HepG2 (cell line): Measurements from ENCODE around the gene ZNF829. TPM values are rescaled to one million over a fixed set of nuclear protein-coding genes. Genes with fewer than 3 reads are reported as not detected.

Source experiments
- CREBL2 ChIP-seq: sonication (generic); formaldehyde crosslinking; IDR thresholded peaks from 2 replicates; pipeline ENCODE4 v1.8.1; 2023; ENCODE audit warnings: missing genetic modification reagents, mild to moderate bottlenecking, borderline replicate concordance
- GATAD1 ChIP-seq: IDR thresholded peaks from 2 replicates; pipeline ENCODE4 v1.6.1; 2016; ENCODE audit warnings: missing genetic modification reagents, missing compliant biosample characterization
- HCFC1 ChIP-seq: fragments of 150-350 bp; IDR thresholded peaks from 2 replicates; pipeline ENCODE4 v1.6.1; 2014; ENCODE audit warnings: low read depth, low read length
- REST ChIP-seq, 2 experiments: IDR thresholded peaks; 2 replicates each; pipeline ENCODE4 v1.6.1; 2011 to 2012; ENCODE audit warnings: low read length in 2 of 2, borderline replicate concordance in 1 of 2, low read depth in 1 of 2, mild to moderate bottlenecking in 1 of 2, moderate library complexity in 1 of 2
- RNF219 ChIP-seq: sonication (generic); formaldehyde crosslinking; IDR thresholded peaks from 2 replicates; pipeline ENCODE4 v1.5.0; 2020; ENCODE audit warnings: mild to moderate bottlenecking, missing genetic modification reagents
- RORA ChIP-seq: sonication (generic); formaldehyde crosslinking; IDR thresholded peaks from 2 replicates; pipeline ENCODE4 v1.5.0; 2020; ENCODE audit warnings: mild to moderate bottlenecking, missing genetic modification reagents, moderate library complexity
- TOE1 ChIP-seq: sonication (generic); formaldehyde crosslinking; IDR thresholded peaks from 2 replicates; pipeline ENCODE4 v1.4.0; 2020; ENCODE audit warnings: mild to moderate bottlenecking, missing genetic modification reagents
- XBP1 ChIP-seq: sonication (generic); formaldehyde crosslinking; IDR thresholded peaks from 2 replicates; pipeline ENCODE4 v1.5.0; 2020; ENCODE audit warnings: missing genetic modification reagents
- ZFP37 ChIP-seq: sonication (generic); formaldehyde crosslinking; IDR thresholded peaks from 2 replicates; pipeline ENCODE4 v1.4.0; 2020; ENCODE audit warnings: missing genetic modification reagents, borderline replicate concordance
- ZNF484 ChIP-seq: sonication (generic); formaldehyde crosslinking; IDR thresholded peaks from 2 replicates; pipeline ENCODE4 v1.5.1; 2020; ENCODE audit warnings: mild to moderate bottlenecking, low read depth, missing genetic modification reagents, borderline replicate concordance
- ZNF784 ChIP-seq: sonication (generic); formaldehyde crosslinking; IDR thresholded peaks from 2 replicates; pipeline ENCODE4 v1.5.1; 2020; ENCODE audit warnings: missing genetic modification reagents, mild to moderate bottlenecking, borderline replicate concordance
- ZUFSP ChIP-seq: sonication (generic); formaldehyde crosslinking; IDR thresholded peaks from 2 replicates; pipeline ENCODE4 v1.9.0; 2021; ENCODE audit warnings: missing genetic modification reagents, mild to moderate bottlenecking, borderline replicate concordance
- polyA plus RNA-seq, 8 experiments: library from polyadenylated mRNA; depleted of rRNA in 3 of 8; stranded (reverse) in 7 of 8; unstranded in 1 of 8; fragments of >200 nt; fragmentation: Illumina TruSeq in 4 of 8; extraction: Trizol in 4 of 8; gene quantifications; 2 replicates each; pipeline versions ENCODE4 v1.2.1 to v1.2.3, GENCODE V29; 2011 to 2016; ENCODE audit warnings: low read depth in 4 of 8, missing spikeins in 1 of 8, mixed read lengths in 1 of 8; ENCODE audit not compliant: insufficient read depth in 1 of 8
- total RNA-seq, 5 experiments: library from RNA; depleted of rRNA; stranded (reverse); fragments of >200 nt; fragmentation: Illumina TruSeq; extraction: Trizol; gene quantifications; 2 replicates each; pipeline ENCODE4 v1.2.3, GENCODE V29; 2016; ENCODE audit warnings: low read depth in 1 of 5
- TF ChIP-seq, protein P1 (sequence below): sonication (generic); formaldehyde crosslinking; IDR thresholded peaks from 2 replicates; pipeline ENCODE4 v1.4.0; 2020; ENCODE audit warnings: missing genetic modification reagents
- TF ChIP-seq, protein P2 (sequence below): IDR thresholded peaks from 2 replicates; pipeline ENCODE4 v1.6.1; 2018; ENCODE audit warnings: missing genetic modification reagents
- TF ChIP-seq, protein P3 (sequence below): sonication (generic); formaldehyde crosslinking; IDR thresholded peaks from 2 replicates; pipeline ENCODE4 v1.5.0; 2020; ENCODE audit warnings: missing genetic modification reagents

Gene ZNF829
- total and polyA plus RNA-seq, 2 of the 13 experiments (the other 11 are each of a cell fraction or from before 2014, with no cell fraction given): 0.15 to 0.86 TPM

GRCh38 chr19:36915992-36916830 is at the start of gene ZNF829, which contains the start of gene ZNF568 (continued):
- TF ChIP-seq RNF219 (CRISPR knock-in tag): no peak
- no peak for TF ChIP-seq ZUFSP (CRISPR knock-in tag)
- peak; percentile 65 for TF ChIP-seq GATAD1 (CRISPR knock-in tag)
- TF ChIP-seq, protein P1, sequence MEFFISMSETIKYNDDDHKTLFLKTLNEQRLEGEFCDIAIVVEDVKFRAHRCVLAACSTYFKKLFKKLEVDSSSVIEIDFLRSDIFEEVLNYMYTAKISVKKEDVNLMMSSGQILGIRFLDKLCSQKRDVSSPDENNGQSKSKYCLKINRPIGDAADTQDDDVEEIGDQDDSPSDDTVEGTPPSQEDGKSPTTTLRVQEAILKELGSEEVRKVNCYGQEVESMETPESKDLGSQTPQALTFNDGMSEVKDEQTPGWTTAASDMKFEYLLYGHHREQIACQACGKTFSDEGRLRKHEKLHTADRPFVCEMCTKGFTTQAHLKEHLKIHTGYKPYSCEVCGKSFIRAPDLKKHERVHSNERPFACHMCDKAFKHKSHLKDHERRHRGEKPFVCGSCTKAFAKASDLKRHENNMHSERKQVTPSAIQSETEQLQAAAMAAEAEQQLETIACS (CRISPR knock-in tag): no peak
- no peak for TF ChIP-seq REST (IDR thresholded peaks at IDR 0.05; ENCODE audit: borderline replicate concordance in 1 of 2, low read depth in 1 of 2, low read length in 2 of 2)
- no peak for TF ChIP-seq XBP1 (CRISPR knock-in tag)
- no peak for TF ChIP-seq ZNF484
- no peak for TF ChIP-seq RORA (CRISPR knock-in tag)
- no peak for TF ChIP-seq ZFP37 (CRISPR knock-in tag)
- TF ChIP-seq, protein P2, sequence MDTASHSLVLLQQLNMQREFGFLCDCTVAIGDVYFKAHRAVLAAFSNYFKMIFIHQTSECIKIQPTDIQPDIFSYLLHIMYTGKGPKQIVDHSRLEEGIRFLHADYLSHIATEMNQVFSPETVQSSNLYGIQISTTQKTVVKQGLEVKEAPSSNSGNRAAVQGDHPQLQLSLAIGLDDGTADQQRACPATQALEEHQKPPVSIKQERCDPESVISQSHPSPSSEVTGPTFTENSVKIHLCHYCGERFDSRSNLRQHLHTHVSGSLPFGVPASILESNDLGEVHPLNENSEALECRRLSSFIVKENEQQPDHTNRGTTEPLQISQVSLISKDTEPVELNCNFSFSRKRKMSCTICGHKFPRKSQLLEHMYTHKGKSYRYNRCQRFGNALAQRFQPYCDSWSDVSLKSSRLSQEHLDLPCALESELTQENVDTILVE (CRISPR knock-in tag): no peak
- TF ChIP-seq HCFC1: peak; percentile 55; the same call in 1 of the 2 replicates
- TF ChIP-seq, protein P3, sequence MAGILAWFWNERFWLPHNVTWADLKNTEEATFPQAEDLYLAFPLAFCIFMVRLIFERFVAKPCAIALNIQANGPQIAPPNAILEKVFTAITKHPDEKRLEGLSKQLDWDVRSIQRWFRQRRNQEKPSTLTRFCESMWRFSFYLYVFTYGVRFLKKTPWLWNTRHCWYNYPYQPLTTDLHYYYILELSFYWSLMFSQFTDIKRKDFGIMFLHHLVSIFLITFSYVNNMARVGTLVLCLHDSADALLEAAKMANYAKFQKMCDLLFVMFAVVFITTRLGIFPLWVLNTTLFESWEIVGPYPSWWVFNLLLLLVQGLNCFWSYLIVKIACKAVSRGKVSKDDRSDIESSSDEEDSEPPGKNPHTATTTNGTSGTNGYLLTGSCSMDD (CRISPR knock-in tag): no peak
- TF ChIP-seq CREBL2 (CRISPR knock-in tag): no peak
- TF ChIP-seq TOE1 (CRISPR knock-in tag): no peak
- TF ChIP-seq ZNF784 (CRISPR knock-in tag): no peak
